ENCODE measurements around the gene HSD3B2. TPM values are rescaled to one million over a fixed set of nuclear protein-coding genes. Genes with fewer than 3 reads are reported as not detected.

Gene HSD3B2
- total and polyA plus RNA-seq, 7 donors, result 0.60 to 5.8 (median 0.93) TPM; not detected in 4

DNA sequence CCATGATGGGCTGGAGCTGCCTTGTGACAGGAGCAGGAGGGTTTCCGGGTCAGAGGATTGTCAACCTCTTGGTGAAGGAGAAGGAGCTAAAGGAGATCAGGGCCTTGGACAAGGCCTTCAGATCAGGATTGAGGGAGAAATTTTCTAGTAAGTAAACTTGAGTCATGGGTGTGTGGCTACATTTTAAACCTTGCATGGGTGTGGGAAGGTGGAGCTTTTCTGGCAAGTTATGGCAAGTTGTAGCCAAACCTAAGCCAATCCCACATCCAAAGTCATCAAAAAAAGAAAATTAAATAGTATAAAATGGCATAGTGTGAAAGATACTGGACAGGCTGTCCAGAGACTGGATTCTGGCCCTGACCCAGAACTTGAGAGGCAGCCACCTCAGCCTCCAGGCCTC lies 52.3 kb downstream of the HSD3B2 start:
- no peak for DNase-seq
- no peak overlapping the region for H3K27ac ChIP-seq
- H3K4me1 ChIP-seq, result no peaks in the 10 kb centered on the region
- H3K27me3 ChIP-seq, result no peaks in the 10 kb centered on the region
- TF ChIP-seq, protein P1, sequence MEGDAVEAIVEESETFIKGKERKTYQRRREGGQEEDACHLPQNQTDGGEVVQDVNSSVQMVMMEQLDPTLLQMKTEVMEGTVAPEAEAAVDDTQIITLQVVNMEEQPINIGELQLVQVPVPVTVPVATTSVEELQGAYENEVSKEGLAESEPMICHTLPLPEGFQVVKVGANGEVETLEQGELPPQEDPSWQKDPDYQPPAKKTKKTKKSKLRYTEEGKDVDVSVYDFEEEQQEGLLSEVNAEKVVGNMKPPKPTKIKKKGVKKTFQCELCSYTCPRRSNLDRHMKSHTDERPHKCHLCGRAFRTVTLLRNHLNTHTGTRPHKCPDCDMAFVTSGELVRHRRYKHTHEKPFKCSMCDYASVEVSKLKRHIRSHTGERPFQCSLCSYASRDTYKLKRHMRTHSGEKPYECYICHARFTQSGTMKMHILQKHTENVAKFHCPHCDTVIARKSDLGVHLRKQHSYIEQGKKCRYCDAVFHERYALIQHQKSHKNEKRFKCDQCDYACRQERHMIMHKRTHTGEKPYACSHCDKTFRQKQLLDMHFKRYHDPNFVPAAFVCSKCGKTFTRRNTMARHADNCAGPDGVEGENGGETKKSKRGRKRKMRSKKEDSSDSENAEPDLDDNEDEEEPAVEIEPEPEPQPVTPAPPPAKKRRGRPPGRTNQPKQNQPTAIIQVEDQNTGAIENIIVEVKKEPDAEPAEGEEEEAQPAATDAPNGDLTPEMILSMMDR (IDR thresholded peaks at IDR 0.05), result no peak
- TF ChIP-seq POLR2AphosphoS5 (IDR thresholded peaks at IDR 0.05), result no peak
- no peak for TF ChIP-seq POLR2A (IDR thresholded peaks at IDR 0.05)
- no peak for TF ChIP-seq EP300 (IDR thresholded peaks at IDR 0.05)
- H3K9me3 ChIP-seq, result no peaks in the 10 kb centered on the region
- 95 to 98% methylated on average over 1 of the region's 1 CpG for WGBS, 2 donors
- H3K36me3 ChIP-seq, result no peaks in the 10 kb centered on the region
- no peak overlapping the region for H3K4me3 ChIP-seq
- intact Hi-C loops (cut with DNase I), result no loop called here

DNA sequence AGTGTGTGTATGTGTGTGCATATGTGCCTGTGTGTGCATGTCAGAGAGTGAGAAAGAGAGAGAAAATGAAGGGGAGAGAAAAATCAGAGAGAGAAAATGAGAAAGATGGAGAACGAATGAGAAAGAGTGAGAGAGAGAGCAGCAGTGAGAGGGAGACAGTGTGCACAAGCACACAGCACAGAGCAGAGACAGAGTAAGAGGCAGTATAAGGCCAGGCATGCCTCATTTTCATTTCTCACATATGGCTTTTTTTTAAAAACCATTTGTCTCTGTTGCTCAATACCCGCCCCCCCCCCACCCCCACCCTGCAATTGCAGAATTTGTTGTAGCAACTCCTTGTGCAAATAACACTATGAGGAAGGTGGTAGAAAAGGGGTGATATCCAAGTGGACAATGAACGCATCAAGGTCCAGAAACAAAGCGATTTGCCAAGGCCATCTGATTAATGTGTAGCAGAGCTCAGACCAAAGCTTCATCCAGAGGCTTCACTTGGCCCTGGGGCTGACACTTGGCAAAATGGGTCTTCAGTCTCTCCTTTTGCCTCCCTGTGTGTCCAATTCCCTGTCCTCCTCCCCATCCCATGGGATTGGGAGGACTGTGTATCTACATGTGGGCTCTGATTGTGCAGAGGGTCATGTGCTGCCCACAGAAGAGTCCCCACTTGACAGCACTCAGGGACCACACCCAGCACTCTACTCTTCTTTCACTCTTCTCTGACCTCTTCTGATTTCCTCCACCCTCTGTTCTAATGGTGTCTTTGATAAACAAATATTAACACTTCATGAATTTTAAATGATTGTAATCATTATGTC lies 53.1 kb downstream of the HSD3B2 start:
- no peak for TF ChIP-seq POLR2AphosphoS5 (IDR thresholded peaks at IDR 0.05)
- TF ChIP-seq POLR2A (IDR thresholded peaks at IDR 0.05), result no peak
- TF ChIP-seq, protein P1 (IDR thresholded peaks at IDR 0.05), result no peak
- TF ChIP-seq EP300 (IDR thresholded peaks at IDR 0.05), result no peak
- Histone ChIP-seq H3K27me3 (no peaks in the 10 kb centered on the region), H3K9me3 (no peaks in the 10 kb centered on the region), H3K36me3 (no peaks in the 10 kb centered on the region), H3K27ac (no peak overlapping the region), H3K4me3 (no peak overlapping the region), H3K4me1 (no peaks in the 10 kb centered on the region)
- intact Hi-C loops (cut with DNase I), result no loop called here
- 7 to 47% methylated on average over 4 of the region's 4 CpGs for WGBS, 2 donors
- DNase-seq, result no peak

DNA sequence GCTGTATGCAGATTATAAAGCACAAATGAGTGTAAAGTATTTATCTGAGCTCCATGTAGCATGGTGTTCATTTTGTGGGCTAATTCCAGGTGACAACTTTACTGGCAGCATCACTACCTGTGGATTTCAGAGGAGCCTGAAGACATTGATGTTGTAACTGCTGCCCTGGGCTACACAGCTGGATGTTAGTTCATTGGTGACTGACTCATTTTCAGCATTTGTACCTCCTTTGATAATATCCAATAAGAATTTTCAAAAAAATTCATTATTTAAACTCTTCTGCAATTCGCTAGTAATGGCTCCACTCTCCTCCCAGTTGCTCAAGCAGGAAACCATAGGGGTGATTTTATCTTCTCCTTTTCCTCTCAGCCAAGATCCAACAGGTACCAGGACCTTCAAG lies 54.8 kb downstream of the HSD3B2 start:
- no peak for DNase-seq
- WGBS, 2 donors, result 83 to 90% methylated on average over 1 of the region's 1 CpG
- H3K27me3 ChIP-seq, result no peaks in the 10 kb centered on the region
- intact Hi-C loops (cut with DNase I), result no loop called here
- no peak overlapping the region for H3K27ac ChIP-seq
- H3K36me3 ChIP-seq, result no peaks in the 10 kb centered on the region
- H3K9me3 ChIP-seq, result no peaks in the 10 kb centered on the region
- no peaks in the 10 kb centered on the region for H3K4me1 ChIP-seq
- no peak overlapping the region for H3K4me3 ChIP-seq
- TF ChIP-seq, protein P1 (IDR thresholded peaks at IDR 0.05), result no peak
- TF ChIP-seq POLR2AphosphoS5 (IDR thresholded peaks at IDR 0.05) (no peak), EP300 (IDR thresholded peaks at IDR 0.05) (no peak), POLR2A (IDR thresholded peaks at IDR 0.05) (no peak)

DNA sequence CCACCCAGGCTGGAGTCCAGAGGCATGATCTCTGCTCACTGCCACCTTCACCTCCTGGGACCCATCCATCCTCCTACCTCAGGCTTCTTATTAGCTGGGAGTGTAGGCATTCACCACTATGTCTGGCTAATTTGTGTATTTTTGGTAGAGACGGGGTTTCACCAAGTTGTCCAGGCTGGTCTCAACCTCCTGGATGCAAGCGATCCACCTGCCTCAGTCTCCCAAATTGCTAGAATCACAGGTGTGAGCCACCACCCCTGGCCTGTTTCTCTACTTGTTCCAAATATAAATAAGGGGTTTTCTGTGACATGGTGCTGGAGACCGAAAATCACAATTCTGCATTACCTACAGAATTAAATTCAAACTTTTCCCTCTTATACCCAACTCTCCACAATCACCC lies 55.4 kb downstream of the HSD3B2 start:
- Histone ChIP-seq H3K27ac (no peak overlapping the region), H3K4me3 (no peak overlapping the region), H3K9me3 (no peaks in the 10 kb centered on the region), H3K27me3 (no peaks in the 10 kb centered on the region), H3K4me1 (no peaks in the 10 kb centered on the region), H3K36me3 (no peaks in the 10 kb centered on the region)
- intact Hi-C loops (cut with DNase I), result no loop called here
- DNase-seq, result no peak
- TF ChIP-seq POLR2A (IDR thresholded peaks at IDR 0.05) (no peak), EP300 (IDR thresholded peaks at IDR 0.05) (no peak), POLR2AphosphoS5 (IDR thresholded peaks at IDR 0.05) (no peak)
- TF ChIP-seq, protein P1 (IDR thresholded peaks at IDR 0.05), result no peak
- 92 to 95% methylated on average over 3 of the region's 3 CpGs for WGBS, 2 donors

Data from sigmoid colon (tissue), 7 donors.